Measurements from ENCODE around the gene TMEM266. TPM values are rescaled to one million over a fixed set of nuclear protein-coding genes. Genes with fewer than 3 reads are reported as not detected.

Gene TMEM266
- total RNA-seq, 2 donors from 2014 or later: 0.15 TPM; not detected in 1

- Mint-ChIP-seq H3K4me3 (no peak overlapping the region), H3K27me3 (no peaks in the 10 kb centered on the region), H3K4me1 (no peaks in the 10 kb centered on the region), H3K27ac (no peak overlapping the region), H3K9me3 (no peaks in the 10 kb centered on the region), H3K36me3 (ENCODE audit: low read depth) (peaks cover 22% of the 10 kb centered on the region)
- no peak for ATAC-seq (replicated peaks)
Observed at GRCh38 chr15:76252249-76252648, 192.5 kb downstream of the TMEM266 start.

- H3K27me3 Mint-ChIP-seq: no peaks in the 10 kb centered on the region
- no peaks in the 10 kb centered on the region for H3K4me1 Mint-ChIP-seq
- H3K36me3 Mint-ChIP-seq (ENCODE audit: low read depth): peaks cover 11% of the 10 kb centered on the region
- H3K4me3 Mint-ChIP-seq: no peak overlapping the region
- ATAC-seq (replicated peaks): no peak
- no peak overlapping the region for H3K27ac Mint-ChIP-seq
- no peaks in the 10 kb centered on the region for H3K9me3 Mint-ChIP-seq
Observed at GRCh38 chr15:76253691-76254473, 194.1 kb downstream of the TMEM266 start.

Other genes starting within 250 kb of the TMEM266 start
- gene UBE2Q2, start 216.5 kb upstream of the TMEM266 start, total RNA-seq: 10 to 100 TPM; 17.0 to 26.1 TPM
- gene FBXO22, start 156.1 kb upstream of the TMEM266 start, total RNA-seq: 10 to 100 TPM; 36.8 to 55.1 TPM
- not detected for gene NRG4, start 47.6 kb upstream of the TMEM266 start, total RNA-seq

Measured in activated T-helper 17 cell treated with anti-CD3 and anti-CD28 coated beads, Interleukin-2, amount 50 U/mL, for 72 hours (primary cell).